Measurements from ENCODE around the gene LRIT2.
A peak's percentile ranks its signal among the peaks of the same experiment; 100 is the strongest.

LRIT2 gene

GRCh38 chr10:84205049-84205852, 20.1 kb downstream of the LRIT2 start:
- DNase-seq (ENCODE audit: low read depth in 2 of 2) = peak; percentile 25 to 32

- no peak for DNase-seq (ENCODE audit: low read depth in 2 of 2)
Observed at GRCh38 chr10:84204610-84205009, 20.7 kb downstream of the LRIT2 start.

GRCh38 chr10:84204122-84204521, 21.2 kb downstream of the LRIT2 start:
- DNase-seq (ENCODE audit: low read depth in 2 of 2) = no peak

- DNase-seq (ENCODE audit: low read depth in 2 of 2) = no peak
Observed at GRCh38 chr10:84202349-84202748, 23.0 kb downstream of the LRIT2 start.

GRCh38 chr10:84201682-84202081, 23.7 kb downstream of the LRIT2 start:
- DNase-seq (ENCODE audit: low read depth in 2 of 2) = no peak

- DNase-seq (ENCODE audit: low read depth in 2 of 2) = no peak
Observed at GRCh38 chr10:84201244-84201606, 24.1 kb downstream of the LRIT2 start.

- no peak for DNase-seq (ENCODE audit: low read depth in 2 of 2)
Observed at GRCh38 chr10:84200537-84201243, 24.7 kb downstream of the LRIT2 start.

GRCh38 chr10:84198206-84198915, 27.0 kb downstream of the LRIT2 start:
- DNase-seq (ENCODE audit: low read depth in 2 of 2) = no peak

GRCh38 chr10:84197643-84198042, 27.7 kb downstream of the LRIT2 start:
- DNase-seq (ENCODE audit: low read depth in 2 of 2) = no peak

GRCh38 chr10:84196941-84197340, 28.4 kb downstream of the LRIT2 start:
- no peak for DNase-seq (ENCODE audit: low read depth in 2 of 2)

GRCh38 chr10:84196083-84196482, 29.3 kb downstream of the LRIT2 start:
- DNase-seq (ENCODE audit: low read depth in 2 of 2) = no peak

GRCh38 chr10:84195044-84195830, 30.1 kb downstream of the LRIT2 start:
- no peak for DNase-seq (ENCODE audit: low read depth in 2 of 2)

- DNase-seq (ENCODE audit: low read depth in 2 of 2) = peak in 1 of 2 donors; percentile 28
Observed at GRCh38 chr10:84194424-84195043, 30.8 kb downstream of the LRIT2 start, which contains the start of gene CDHR1. Gene CDHR1, plus strand, starts transcription at chr10:84194537. Its CDS starts 224 bp downstream, at chr10:84194761.

- DNase-seq (ENCODE audit: low read depth in 2 of 2) = no peak
Observed at GRCh38 chr10:84193846-84194423, 31.4 kb downstream of the LRIT2 start.

- no peak for DNase-seq (ENCODE audit: low read depth in 2 of 2)
Observed at GRCh38 chr10:84193327-84193726, 32.0 kb downstream of the LRIT2 start.

GRCh38 chr10:84191106-84191505, 34.2 kb downstream of the LRIT2 start:
- DNase-seq (ENCODE audit: low read depth in 2 of 2) = no peak

- no peak for DNase-seq (ENCODE audit: low read depth in 2 of 2)
Observed at GRCh38 chr10:84190621-84191020, 34.7 kb downstream of the LRIT2 start.

GRCh38 chr10:84188815-84189214, 36.5 kb downstream of the LRIT2 start:
- DNase-seq (ENCODE audit: low read depth in 2 of 2) = no peak

GRCh38 chr10:84185526-84186175, 39.7 kb downstream of the LRIT2 start:
- DNase-seq (ENCODE audit: low read depth in 2 of 2) = no peak

GRCh38 chr10:84184517-84184916, 40.8 kb downstream of the LRIT2 start:
- DNase-seq (ENCODE audit: low read depth in 2 of 2) = no peak
